Right atrium auricular region (tissue), 2 donors: ENCODE results near the gene STRADB. TPM values are rescaled to one million over a fixed set of nuclear protein-coding genes. Genes with fewer than 3 reads are reported as not detected.
"Not testable (repeated sequence)": the region's sequence is repeated elsewhere in the genome, so short reads cannot be mapped to it uniquely, and the experiment has no call there.

Experiments
- DNase-seq: peaks from one replicate; pipeline ENCODE4 v3.0.0-alpha.2; 2019; ENCODE audit warnings: low spot score
- H3K27ac ChIP-seq, 2 donors: fragments of 200-600 bp; sonication (generic); 1 replicate in 1 of 2; 2 replicates in 1 of 2; pipeline ENCODE4 v1.5.1; 2016 to 2019
- H3K27me3 ChIP-seq, 2 donors: fragments of 200-600 bp; sonication (generic); one replicate each; pipeline versions ENCODE4 v1.5.1 to v1.6.0; 2017 to 2019
- H3K36me3 ChIP-seq: fragments of 200-600 bp; sonication (generic); one replicate; pipeline ENCODE4 v1.5.1; 2016
- H3K4me1 ChIP-seq, 2 donors: fragments of 200-600 bp; sonication (generic); one replicate each; pipeline versions ENCODE4 v1.5.1 to v1.6.0; 2017 to 2019
- H3K4me3 ChIP-seq, 2 donors: fragments of 200-600 bp; sonication (generic); 1 replicate in 1 of 2; 2 replicates in 1 of 2; pipeline ENCODE4 v1.5.1; 2017 to 2019; ENCODE audit warnings: mild to moderate bottlenecking in 1 of 2, moderate library complexity in 1 of 2
- H3K9me3 ChIP-seq, 2 donors: fragments of 200-600 bp; sonication (generic); one replicate each; pipeline ENCODE4 v1.5.1; 2019
- total RNA-seq, 2 donors: library from RNA; depleted of rRNA; stranded (reverse); fragments of >200 nt; gene quantifications; one replicate each; pipeline ENCODE4 v1.1.0, GENCODE V29; 2016
- TF ChIP-seq, protein P1 (sequence below), 2 donors: fragments of 200-600 bp; sonication (generic); IDR thresholded peaks; one replicate each; pipeline ENCODE4 v1.5.1; 2019; ENCODE audit warnings: antibody characterized with exemption in 2 of 2

Gene STRADB
- total RNA-seq, 2 donors from 2014 or later, result 28.5 to 78.1 TPM

DNA sequence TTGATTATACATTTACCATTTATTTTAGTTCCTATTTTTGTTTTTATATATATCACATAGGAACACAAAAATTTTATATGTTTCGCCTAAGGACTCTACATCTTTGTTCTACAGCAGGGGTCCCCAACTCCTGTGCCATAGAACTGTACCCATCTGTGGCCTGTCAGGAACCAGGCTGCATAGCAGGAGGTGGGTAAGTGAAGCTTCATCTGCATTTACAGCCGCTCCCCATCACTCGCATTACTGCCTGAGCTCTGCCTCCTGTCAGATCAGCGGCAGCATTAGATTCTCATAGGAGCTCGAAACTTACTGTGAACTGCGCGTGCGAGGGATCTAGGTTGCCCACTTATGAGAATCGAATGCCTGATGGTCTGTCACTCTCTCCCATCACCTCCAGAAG is 25.6 kb upstream of the STRADB start:
- H3K27me3 ChIP-seq, result no peaks in the 10 kb centered on the region
- H3K9me3 ChIP-seq, result no peaks in the 10 kb centered on the region
- TF ChIP-seq, protein P1, sequence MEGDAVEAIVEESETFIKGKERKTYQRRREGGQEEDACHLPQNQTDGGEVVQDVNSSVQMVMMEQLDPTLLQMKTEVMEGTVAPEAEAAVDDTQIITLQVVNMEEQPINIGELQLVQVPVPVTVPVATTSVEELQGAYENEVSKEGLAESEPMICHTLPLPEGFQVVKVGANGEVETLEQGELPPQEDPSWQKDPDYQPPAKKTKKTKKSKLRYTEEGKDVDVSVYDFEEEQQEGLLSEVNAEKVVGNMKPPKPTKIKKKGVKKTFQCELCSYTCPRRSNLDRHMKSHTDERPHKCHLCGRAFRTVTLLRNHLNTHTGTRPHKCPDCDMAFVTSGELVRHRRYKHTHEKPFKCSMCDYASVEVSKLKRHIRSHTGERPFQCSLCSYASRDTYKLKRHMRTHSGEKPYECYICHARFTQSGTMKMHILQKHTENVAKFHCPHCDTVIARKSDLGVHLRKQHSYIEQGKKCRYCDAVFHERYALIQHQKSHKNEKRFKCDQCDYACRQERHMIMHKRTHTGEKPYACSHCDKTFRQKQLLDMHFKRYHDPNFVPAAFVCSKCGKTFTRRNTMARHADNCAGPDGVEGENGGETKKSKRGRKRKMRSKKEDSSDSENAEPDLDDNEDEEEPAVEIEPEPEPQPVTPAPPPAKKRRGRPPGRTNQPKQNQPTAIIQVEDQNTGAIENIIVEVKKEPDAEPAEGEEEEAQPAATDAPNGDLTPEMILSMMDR (IDR thresholded peaks at IDR 0.05), result no peak
- no peak overlapping the region for H3K4me3 ChIP-seq
- no peak for DNase-seq
- H3K36me3 ChIP-seq, result no peaks in the 10 kb centered on the region
- peaks cover 0 to 41% of the 10 kb centered on the region in 2 donors for H3K4me1 ChIP-seq
- peak overlapping the region in 1 of 2 donors; percentile 20 for H3K27ac ChIP-seq

DNA sequence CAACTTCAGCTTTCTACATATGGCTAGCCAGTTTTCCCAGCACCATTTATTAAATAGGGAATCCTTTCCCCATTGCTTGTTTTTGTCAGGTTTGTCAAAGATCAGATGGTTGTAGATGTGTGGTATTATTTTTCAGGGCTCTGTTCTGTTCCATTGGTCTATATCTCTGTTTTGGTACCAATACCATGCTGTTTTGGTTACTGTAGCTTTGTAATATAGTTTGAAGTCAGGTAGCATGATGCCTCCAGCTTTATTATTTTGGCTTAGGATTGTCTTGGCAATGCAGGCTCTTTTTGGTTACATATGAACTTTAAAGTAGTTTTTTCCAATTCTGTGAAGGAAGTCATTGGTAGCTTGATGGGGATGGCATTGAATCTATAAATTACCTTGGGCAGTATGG is 23.2 kb upstream of the STRADB start:
- H3K9me3 ChIP-seq, H3K36me3 ChIP-seq, H3K27me3 ChIP-seq, H3K27ac ChIP-seq, H3K4me3 ChIP-seq, DNase-seq: not testable (repeated sequence)
- peaks cover 0 to 50% of the 10 kb centered on the region in 2 donors for H3K4me1 ChIP-seq

DNA sequence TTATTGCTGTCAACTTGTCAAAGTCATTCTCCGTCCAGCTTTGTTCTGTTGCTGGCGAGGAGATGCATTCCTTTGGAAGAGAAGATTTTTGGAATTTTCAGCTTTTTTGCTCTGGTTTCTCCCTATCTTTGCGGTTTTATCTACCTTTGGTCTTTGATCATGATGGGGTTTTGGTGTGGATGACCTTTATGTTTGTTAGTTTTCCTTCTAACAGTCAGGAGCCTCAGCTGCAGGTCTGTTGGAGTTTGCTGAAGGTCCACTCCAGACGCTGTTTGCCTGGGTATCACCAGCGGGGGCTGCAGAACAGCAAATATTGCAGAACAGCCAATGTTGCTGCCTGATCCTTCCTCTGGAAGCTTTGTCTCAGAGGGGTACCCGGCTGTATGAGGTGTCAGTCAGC is 21.7 kb upstream of the STRADB start:
- not testable (repeated sequence) for H3K9me3 ChIP-seq, H3K36me3 ChIP-seq, H3K27me3 ChIP-seq, H3K27ac ChIP-seq, H3K4me3 ChIP-seq, DNase-seq
- H3K4me1 ChIP-seq, result peaks cover 0 to 49% of the 10 kb centered on the region in 2 donors

DNA sequence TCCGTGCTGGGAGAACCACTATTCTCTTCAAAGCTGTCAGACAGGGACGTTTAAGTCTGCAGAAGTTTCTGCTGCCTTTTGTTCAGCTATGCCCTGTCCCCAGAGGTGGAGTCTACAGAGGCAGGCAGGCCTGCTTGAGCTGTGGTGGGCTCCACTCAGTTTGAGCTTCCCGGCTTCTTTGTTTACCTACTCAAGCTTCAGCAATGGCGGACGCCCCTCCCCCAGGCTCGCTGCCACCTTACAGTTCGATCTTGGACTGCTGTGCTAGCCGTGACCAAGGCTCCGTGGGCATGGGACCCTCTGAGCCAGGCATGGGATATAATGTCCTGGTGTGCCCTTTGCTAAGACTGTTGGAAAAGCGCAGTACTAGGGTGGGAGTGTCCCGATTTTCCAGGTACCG is 21.2 kb upstream of the STRADB start:
- not testable (repeated sequence) for DNase-seq, H3K36me3 ChIP-seq, H3K27ac ChIP-seq, H3K27me3 ChIP-seq, H3K4me3 ChIP-seq, H3K9me3 ChIP-seq
- H3K4me1 ChIP-seq, result peaks cover 0 to 44% of the 10 kb centered on the region in 2 donors

DNA sequence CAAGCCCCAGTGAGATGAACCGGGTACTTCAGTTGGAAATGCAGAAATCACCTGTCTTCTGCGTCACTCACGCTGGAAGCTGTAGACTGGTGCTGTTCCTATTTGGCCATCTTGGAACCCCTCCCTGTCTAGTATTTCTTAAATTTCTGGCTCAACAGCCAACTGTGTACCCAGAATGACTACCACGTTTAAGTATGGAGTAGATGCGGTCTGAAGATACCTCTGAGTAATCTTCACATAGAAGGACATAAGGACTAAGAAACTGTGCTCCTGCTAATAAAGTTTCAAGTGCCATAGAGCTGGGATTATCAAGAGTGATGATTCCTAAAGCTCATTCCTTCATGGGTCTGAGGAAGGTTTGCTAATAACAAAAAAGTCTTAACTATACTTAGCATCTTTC is 20.7 kb upstream of the STRADB start:
- H3K9me3 ChIP-seq, result no peaks in the 10 kb centered on the region
- TF ChIP-seq, protein P1 (IDR thresholded peaks at IDR 0.05), result no peak
- H3K36me3 ChIP-seq, result no peaks in the 10 kb centered on the region
- H3K4me3 ChIP-seq, result no peak overlapping the region
- peak overlapping the region; percentile 79 to 83 for H3K27ac ChIP-seq
- H3K27me3 ChIP-seq, result no peaks in the 10 kb centered on the region
- DNase-seq, result no peak
- H3K4me1 ChIP-seq, result peaks cover 0 to 41% of the 10 kb centered on the region in 2 donors

DNA sequence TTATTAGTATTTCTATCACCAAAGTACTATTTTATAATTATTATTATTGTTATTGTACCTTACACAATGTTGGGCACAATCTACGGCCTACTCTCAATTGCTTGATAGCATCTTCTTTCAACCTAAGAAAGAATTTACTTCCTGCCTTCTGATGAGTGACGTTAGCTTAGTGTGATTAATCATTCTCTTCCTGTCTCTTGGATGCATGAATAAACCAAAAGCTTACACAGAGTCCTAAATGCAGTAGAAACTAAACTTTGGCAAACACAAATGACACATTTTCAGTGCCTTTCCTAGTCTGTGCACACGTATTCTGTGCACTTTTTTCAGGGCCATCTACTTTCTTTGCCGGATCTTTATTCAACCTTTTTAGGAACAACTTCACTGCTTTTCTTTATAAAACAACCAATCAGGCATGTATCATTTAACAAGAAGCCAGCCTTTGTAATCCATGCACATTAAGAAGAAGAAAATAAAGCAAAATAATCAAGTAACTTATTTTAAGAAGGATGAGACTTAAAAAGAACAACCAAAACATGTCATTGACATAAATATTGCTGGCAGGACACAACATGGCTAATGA is 19.4 kb upstream of the STRADB start:
- DNase-seq, result no peak
- no peaks in the 10 kb centered on the region for H3K27me3 ChIP-seq
- H3K4me3 ChIP-seq, result no peak overlapping the region
- H3K36me3 ChIP-seq, result no peaks in the 10 kb centered on the region
- H3K9me3 ChIP-seq, result no peaks in the 10 kb centered on the region
- H3K4me1 ChIP-seq, result peaks cover 0 to 41% of the 10 kb centered on the region in 2 donors
- TF ChIP-seq, protein P1 (IDR thresholded peaks at IDR 0.05), result no peak
- H3K27ac ChIP-seq, result peak overlapping the region; percentile 79 to 83

DNA sequence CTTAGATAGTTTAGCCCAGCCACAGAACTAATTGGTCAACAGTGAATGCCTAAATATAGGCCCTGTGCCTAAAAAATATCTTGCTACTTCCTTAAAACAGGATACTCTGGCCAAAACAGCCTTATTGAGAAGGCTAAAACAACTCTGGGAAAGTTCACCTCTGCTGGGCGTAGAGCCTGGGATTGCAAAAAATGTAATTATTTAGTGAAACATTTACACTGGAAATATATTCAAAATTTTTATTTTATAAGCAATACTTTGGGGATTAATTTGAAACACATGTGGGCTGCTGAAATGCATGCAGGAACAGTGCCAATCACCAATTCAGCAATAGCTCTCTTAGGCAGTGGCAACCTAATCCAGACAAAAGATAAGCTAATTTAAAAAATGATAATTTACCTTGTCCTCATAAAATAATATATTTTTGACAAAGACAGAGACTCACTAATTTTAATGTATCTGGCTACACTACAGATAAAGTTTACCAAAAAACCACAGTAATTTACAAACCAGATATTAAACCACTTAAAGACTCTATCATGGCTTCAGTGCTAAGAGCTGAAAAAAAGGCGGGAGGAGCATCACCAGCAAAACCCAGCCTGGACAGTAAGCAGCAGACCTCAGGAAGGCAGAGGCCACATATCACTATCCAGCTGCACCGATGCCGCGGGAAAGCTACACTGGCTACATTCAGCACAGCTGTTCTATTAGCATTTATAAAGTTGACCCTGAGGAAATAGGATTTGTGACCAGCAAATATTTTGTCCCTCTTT is 18.7 kb upstream of the STRADB start:
- peaks cover 0 to 47% of the 10 kb centered on the region in 2 donors for H3K4me1 ChIP-seq
- H3K27me3 ChIP-seq, result no peaks in the 10 kb centered on the region

More for the DNA sequence above, 18.7 kb upstream of the STRADB start:
- no peaks in the 10 kb centered on the region for H3K9me3 ChIP-seq
- no peak for DNase-seq
- H3K36me3 ChIP-seq, result no peaks in the 10 kb centered on the region
- TF ChIP-seq, protein P1 (IDR thresholded peaks at IDR 0.05), result no peak
- H3K27ac ChIP-seq, result peak overlapping the region; percentile 79 to 83
- peak overlapping the region in 1 of 2 donors; percentile 19 for H3K4me3 ChIP-seq
